ENCODE data around the gene LRRFIP2.

LRRFIP2 gene

DNA sequence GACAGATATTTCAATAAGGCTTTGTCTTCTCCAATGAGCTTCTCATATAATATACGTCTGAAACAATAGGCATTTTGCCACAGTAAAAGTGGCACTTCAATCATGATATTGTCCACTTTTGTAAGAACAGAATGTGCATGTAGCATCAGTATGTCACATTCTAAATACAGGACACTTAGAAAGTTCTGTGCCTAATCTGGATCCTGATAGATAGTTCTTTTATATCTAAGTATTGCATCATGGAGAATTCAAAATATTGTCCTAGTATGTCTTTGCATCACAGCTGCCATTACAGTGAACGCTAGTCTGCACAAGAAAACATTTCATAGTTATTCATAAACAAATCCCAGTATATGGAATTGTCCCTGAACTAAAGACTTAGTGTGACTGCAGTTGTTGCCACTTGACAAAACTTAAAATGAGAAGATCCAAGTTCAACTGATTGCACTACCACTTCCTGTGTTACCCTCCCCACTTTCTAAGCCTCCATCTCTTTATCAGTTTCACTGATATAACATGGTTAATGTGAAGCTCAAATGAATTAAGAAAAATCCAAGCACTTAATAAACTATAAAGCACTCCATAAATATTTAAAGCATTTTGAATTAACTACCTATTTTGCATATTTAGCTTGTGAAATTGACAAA lies 19.6 kb downstream of the LRRFIP2 start:
- H3K4me1 ChIP-seq (ENCODE audit: insufficient read depth, low read length, poor library complexity, severe bottlenecking) = peaks cover 23% of the 10 kb centered on the region
- H3F3A ChIP-seq (ENCODE audit: low read depth) = no peaks in the 10 kb centered on the region
- H3K27me3 ChIP-seq (ENCODE audit: insufficient read depth, low read length, poor library complexity, severe bottlenecking) = no peaks in the 10 kb centered on the region
- H3K4me2 ChIP-seq (ENCODE audit: low read depth, low read length, poor library complexity, severe bottlenecking) = peak overlapping the region; percentile 45
- no peaks in the 10 kb centered on the region for H3K9me2 ChIP-seq (replicated peaks; ENCODE audit: low read depth, low read length)
- no peak for TF ChIP-seq EZH2phosphoT487 (IDR thresholded peaks at IDR 0.05; ENCODE audit: borderline replicate concordance)
- TF ChIP-seq, protein P1, sequence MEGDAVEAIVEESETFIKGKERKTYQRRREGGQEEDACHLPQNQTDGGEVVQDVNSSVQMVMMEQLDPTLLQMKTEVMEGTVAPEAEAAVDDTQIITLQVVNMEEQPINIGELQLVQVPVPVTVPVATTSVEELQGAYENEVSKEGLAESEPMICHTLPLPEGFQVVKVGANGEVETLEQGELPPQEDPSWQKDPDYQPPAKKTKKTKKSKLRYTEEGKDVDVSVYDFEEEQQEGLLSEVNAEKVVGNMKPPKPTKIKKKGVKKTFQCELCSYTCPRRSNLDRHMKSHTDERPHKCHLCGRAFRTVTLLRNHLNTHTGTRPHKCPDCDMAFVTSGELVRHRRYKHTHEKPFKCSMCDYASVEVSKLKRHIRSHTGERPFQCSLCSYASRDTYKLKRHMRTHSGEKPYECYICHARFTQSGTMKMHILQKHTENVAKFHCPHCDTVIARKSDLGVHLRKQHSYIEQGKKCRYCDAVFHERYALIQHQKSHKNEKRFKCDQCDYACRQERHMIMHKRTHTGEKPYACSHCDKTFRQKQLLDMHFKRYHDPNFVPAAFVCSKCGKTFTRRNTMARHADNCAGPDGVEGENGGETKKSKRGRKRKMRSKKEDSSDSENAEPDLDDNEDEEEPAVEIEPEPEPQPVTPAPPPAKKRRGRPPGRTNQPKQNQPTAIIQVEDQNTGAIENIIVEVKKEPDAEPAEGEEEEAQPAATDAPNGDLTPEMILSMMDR (conservative IDR thresholded peaks at IDR 0.05; ENCODE audit: low read length) = no peak
- H2AFZ ChIP-seq (ENCODE audit: low read length) = no peak overlapping the region
- H3K9me3 ChIP-seq (ENCODE audit: insufficient read depth, low read depth, low read length) = no peaks in the 10 kb centered on the region
- peak overlapping the region; percentile 14 for H3K9ac ChIP-seq (ENCODE audit: low read depth, low read length, poor library complexity, severe bottlenecking)
- no peaks in the 10 kb centered on the region for H4K20me1 ChIP-seq (ENCODE audit: insufficient read depth, low read length, poor library complexity, severe bottlenecking)
- peaks cover 32% of the 10 kb centered on the region for H3K79me2 ChIP-seq (ENCODE audit: insufficient read depth, low read length)
- peaks cover 7% of the 10 kb centered on the region; the same call in 1 of the 2 replicates for H3K36me3 ChIP-seq (ENCODE audit: insufficient read depth, low read length)
- peak overlapping the region; percentile 7 for H3K4me3 ChIP-seq (ENCODE audit: low read length, poor library complexity, severe bottlenecking)

DNA sequence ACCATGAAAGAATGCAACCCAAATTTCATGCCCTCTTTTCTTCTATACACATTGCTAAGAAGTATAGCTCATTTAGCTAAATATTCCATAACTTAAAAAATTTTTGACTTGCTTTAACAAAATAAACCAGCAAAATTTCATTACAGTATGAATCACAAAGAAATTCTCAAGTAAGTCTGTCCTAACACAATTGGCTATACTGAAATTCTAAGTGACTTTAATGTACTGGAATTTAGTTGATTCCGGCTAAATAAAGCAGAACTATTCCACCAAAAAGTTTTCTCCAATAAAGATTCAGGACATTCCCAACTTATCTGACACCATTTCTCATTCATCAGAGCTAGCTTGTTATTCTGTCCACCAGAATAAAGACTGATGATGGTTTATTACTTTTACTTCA lies 23.8 kb downstream of the LRRFIP2 start:
- no peak overlapping the region for H2AFZ ChIP-seq (ENCODE audit: low read length)
- H4K20me1 ChIP-seq (ENCODE audit: insufficient read depth, low read length, poor library complexity, severe bottlenecking) = no peaks in the 10 kb centered on the region
- no peaks in the 10 kb centered on the region for H3K9me2 ChIP-seq (replicated peaks; ENCODE audit: low read depth, low read length)
- H3K9ac ChIP-seq (ENCODE audit: low read depth, low read length, poor library complexity, severe bottlenecking) = no peak overlapping the region
- no peak overlapping the region for H3K4me3 ChIP-seq (ENCODE audit: low read length, poor library complexity, severe bottlenecking)
- H3K4me2 ChIP-seq (ENCODE audit: low read depth, low read length, poor library complexity, severe bottlenecking) = no peak overlapping the region
- no peaks in the 10 kb centered on the region for H3K27me3 ChIP-seq (ENCODE audit: insufficient read depth, low read length, poor library complexity, severe bottlenecking)
- H3K4me1 ChIP-seq (ENCODE audit: insufficient read depth, low read length, poor library complexity, severe bottlenecking) = peaks cover 20% of the 10 kb centered on the region
- no peaks in the 10 kb centered on the region for H3K9me3 ChIP-seq (ENCODE audit: insufficient read depth, low read depth, low read length)
- H3K79me2 ChIP-seq (ENCODE audit: insufficient read depth, low read length) = peaks cover 29% of the 10 kb centered on the region
- H3F3A ChIP-seq (ENCODE audit: low read depth) = no peaks in the 10 kb centered on the region
- TF ChIP-seq, protein P1 (conservative IDR thresholded peaks at IDR 0.05; ENCODE audit: low read length) = no peak
- TF ChIP-seq EZH2phosphoT487 (IDR thresholded peaks at IDR 0.05; ENCODE audit: borderline replicate concordance) = no peak
- H3K36me3 ChIP-seq (ENCODE audit: insufficient read depth, low read length) = peaks cover 27% of the 10 kb centered on the region

DNA sequence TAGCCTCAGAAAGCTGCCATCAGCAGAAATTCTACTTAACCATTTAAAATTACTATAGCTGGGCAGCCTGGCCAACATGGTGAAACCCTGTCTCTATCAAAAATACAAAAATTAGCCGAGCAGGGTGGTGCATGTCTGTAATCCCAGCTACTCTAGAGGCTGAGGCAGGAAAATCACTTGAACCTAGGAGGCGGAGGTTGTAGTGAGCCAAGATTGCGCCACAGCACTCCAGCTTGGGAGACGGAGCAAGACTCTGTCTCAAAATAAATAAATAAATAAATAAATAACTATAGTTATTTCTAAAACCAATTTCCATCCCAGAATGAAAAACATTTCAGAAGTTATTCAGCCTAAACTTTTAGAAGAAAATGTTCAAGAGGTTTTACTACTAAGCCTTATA lies 25.1 kb downstream of the LRRFIP2 start:
- H4K20me1 ChIP-seq (ENCODE audit: insufficient read depth, low read length, poor library complexity, severe bottlenecking) = no peaks in the 10 kb centered on the region
- no peaks in the 10 kb centered on the region for H3F3A ChIP-seq (ENCODE audit: low read depth)
- peaks cover 32% of the 10 kb centered on the region for H3K36me3 ChIP-seq (ENCODE audit: insufficient read depth, low read length)
- no peak overlapping the region for H2AFZ ChIP-seq (ENCODE audit: low read length)
- TF ChIP-seq, protein P1 (conservative IDR thresholded peaks at IDR 0.05; ENCODE audit: low read length) = no peak
- no peak for TF ChIP-seq EZH2phosphoT487 (IDR thresholded peaks at IDR 0.05; ENCODE audit: borderline replicate concordance)
- H3K9ac ChIP-seq (ENCODE audit: low read depth, low read length, poor library complexity, severe bottlenecking) = no peak overlapping the region
- H3K9me2 ChIP-seq (replicated peaks; ENCODE audit: low read depth, low read length) = no peaks in the 10 kb centered on the region
- H3K9me3 ChIP-seq (ENCODE audit: insufficient read depth, low read depth, low read length) = no peaks in the 10 kb centered on the region
- peaks cover 6% of the 10 kb centered on the region for H3K4me1 ChIP-seq (ENCODE audit: insufficient read depth, low read length, poor library complexity, severe bottlenecking)
- H3K27me3 ChIP-seq (ENCODE audit: insufficient read depth, low read length, poor library complexity, severe bottlenecking) = no peaks in the 10 kb centered on the region
- H3K79me2 ChIP-seq (ENCODE audit: insufficient read depth, low read length) = peaks cover 23% of the 10 kb centered on the region
- H3K4me3 ChIP-seq (ENCODE audit: low read length, poor library complexity, severe bottlenecking) = no peak overlapping the region
- no peak overlapping the region for H3K4me2 ChIP-seq (ENCODE audit: low read depth, low read length, poor library complexity, severe bottlenecking)

Measured in Loucy (cell line).